Ovary (tissue), 9 donors: ENCODE data around the gene RABGAP1L. TPM values are rescaled to one million over a fixed set of nuclear protein-coding genes. Genes with fewer than 3 reads are reported as not detected.

Source experiments
- DNase-seq, 5 donors: peaks; one replicate each; pipeline ENCODE4 v3.0.0-alpha.2; 2019 to 2020
- H3K27ac ChIP-seq, 2 donors: fragments of 200-600 bp; one replicate each; pipeline versions ENCODE4 v1.5.1 to v1.8.0; 2019 to 2022
- H3K27me3 ChIP-seq: fragments of 200-600 bp; one replicate; pipeline ENCODE4 v1.8.0; 2022
- H3K36me3 ChIP-seq: fragments of 200-600 bp; sonication (generic); one replicate; pipeline ENCODE4 v1.5.1; 2019
- H3K4me1 ChIP-seq: one replicate; pipeline ENCODE4 v1.8.1; 2013; ENCODE audit warnings: mild to moderate bottlenecking, moderate library complexity; ENCODE audit not compliant: insufficient read depth
- H3K4me3 ChIP-seq: fragments of 200-600 bp; sonication (generic); one replicate; pipeline ENCODE4 v1.5.1; 2017
- H3K9me3 ChIP-seq, 2 donors: fragments of 200-600 bp in 1 of 2; sonication (generic) in 1 of 2; one replicate each; pipeline versions ENCODE4 v1.5.1 to v1.8.1; 2013 to 2019; ENCODE audit warnings: mild to moderate bottlenecking in 1 of 2, moderate library complexity in 1 of 2
- CTCF ChIP-seq, 3 donors: fragments of 450-650 bp in 2 of 3; fragments of 200-600 bp in 1 of 3; IDR thresholded peaks; one replicate each; pipeline versions ENCODE4 v1.5.1 to v1.8.0; 2016 to 2022; ENCODE audit warnings: antibody characterized with exemption in 3 of 3, mild to moderate bottlenecking in 1 of 3
- EP300 ChIP-seq: sonication (generic); formaldehyde crosslinking; IDR thresholded peaks from one replicate; pipeline ENCODE4 v1.6.1; 2017; ENCODE audit warnings: antibody characterized with exemption
- POLR2A ChIP-seq: fragments of 450-650 bp; IDR thresholded peaks from one replicate; pipeline ENCODE4 v1.6.1; 2017; ENCODE audit warnings: antibody characterized with exemption, mild to moderate bottlenecking, moderate library complexity
- WGBS, 3 donors: extraction: QIAGEN DNeasy Blood & Tissue Kit in 1 of 3; methylation state at CpG; one replicate each; pipeline versions ENCODE4 v1.1.5 to v1.1.7; 2013 to 2017; 5-methylcytosine and 5-hydroxymethylcytosine counted together
- intact Hi-C, 4 donors: fragments of 100-400 bp; cut with DNase I; formaldehyde crosslinking; loops; one replicate each; pipeline versions ENCODE4 v1.11.0 to v1.15.1; 2022 to 2023
- polyA plus RNA-seq, 2 donors: library from polyadenylated mRNA; stranded (reverse); fragments of 200-250 nt in 1 of 2; fragments of 350-450 nt in 1 of 2; fragmentation: Illumina TruSeq in 1 of 2; extraction: RNeasy Lipid Tissue Mini Kit (QIAGEN cat#74804) in 1 of 2; gene quantifications; one replicate each; pipeline ENCODE4 v1.2.3, GENCODE V29; 2013 to 2014
- total RNA-seq, 7 donors: library from RNA; depleted of rRNA in 2 of 7; stranded (reverse); fragments of >200 nt in 2 of 7; fragmentation: NEBNext Ultra II Directional in 3 of 7; extraction: Animal tissue kit (Norgen Biotek cat#: 25700) in 3 of 7; gene quantifications; one replicate each; pipeline versions ENCODE4 v1.1.0 to v1.2.4, GENCODE V29; 2016 to 2023
- donor health status: DM: no; HTN: no; CAD: no; lungs with moderate emphysema.
- donor health status: DM: no; HTN: no; CAD: no.
- donor health status: Bipolar disorder and iron deficiency.
- donor health status: DM: yes; HTN: yes; CAD: no.
- donor health status: DM: no; HTN: no; CAD: no.
- donor health status: DM: yes; HTN: yes; CAD: no.

Gene RABGAP1L
- total and polyA plus RNA-seq, 9 donors, result 17.1 to 56.5 (median 43.6) TPM

DNA sequence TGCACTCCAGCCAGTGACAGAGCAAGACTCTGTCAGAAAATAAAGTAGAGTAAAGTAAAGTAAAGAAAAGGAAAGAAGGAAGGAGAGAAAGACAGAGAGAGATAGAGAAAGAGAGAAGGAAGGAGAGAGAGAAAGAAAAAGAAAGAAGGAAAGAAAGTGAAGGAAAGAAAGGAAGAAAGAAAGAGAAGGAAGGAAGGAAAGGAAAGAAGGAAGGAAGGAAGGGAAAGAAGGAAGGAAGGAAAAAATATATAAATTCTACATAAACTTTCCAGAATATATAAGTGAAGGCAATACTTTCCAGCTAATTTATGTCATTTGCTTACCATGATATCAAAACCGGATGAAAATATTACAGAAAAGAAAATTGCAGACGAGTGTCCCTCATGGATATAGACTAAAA lies 216.7 kb downstream of the RABGAP1L start:
- WGBS, 3 donors, result 90 to 96% (median 92%) methylated on average over 2 of the region's 2 CpGs
- intact Hi-C loops, result no loop called here

GRCh38 chr1:174391716-174392115 lies 232.4 kb downstream of the RABGAP1L start:
- H3K27me3 ChIP-seq, result no peaks in the 10 kb centered on the region
- no peak for DNase-seq
- no peaks in the 10 kb centered on the region for H3K4me1 ChIP-seq
- TF ChIP-seq CTCF (IDR thresholded peaks at IDR 0.05), result no peak
- TF ChIP-seq EP300, result no peak
- TF ChIP-seq POLR2A, result no peak
- no peak overlapping the region for H3K27ac ChIP-seq
- H3K9me3 ChIP-seq, result no peaks in the 10 kb centered on the region
- H3K4me3 ChIP-seq, result no peak overlapping the region
- intact Hi-C loops, result no loop called here
- no peaks in the 10 kb centered on the region for H3K36me3 ChIP-seq

More for the DNA sequence above, 216.7 kb downstream of the RABGAP1L start:
- TF ChIP-seq POLR2A (no peak), CTCF (IDR thresholded peaks at IDR 0.05) (no peak), EP300 (no peak)
- no peak for DNase-seq
- H3K36me3 ChIP-seq, result no peaks in the 10 kb centered on the region
- H3K4me3 ChIP-seq, result no peak overlapping the region
- H3K27me3 ChIP-seq, result no peaks in the 10 kb centered on the region
- no peaks in the 10 kb centered on the region for H3K4me1 ChIP-seq
- no peaks in the 10 kb centered on the region for H3K9me3 ChIP-seq
- no peak overlapping the region for H3K27ac ChIP-seq

GRCh38 chr1:174393885-174394284 lies 234.6 kb downstream of the RABGAP1L start:
- no peak for DNase-seq
- H3K4me3 ChIP-seq, result no peak overlapping the region
- WGBS, 3 donors, result 93 to 96% (median 95%) methylated on average over 4 of the region's 4 CpGs

DNA sequence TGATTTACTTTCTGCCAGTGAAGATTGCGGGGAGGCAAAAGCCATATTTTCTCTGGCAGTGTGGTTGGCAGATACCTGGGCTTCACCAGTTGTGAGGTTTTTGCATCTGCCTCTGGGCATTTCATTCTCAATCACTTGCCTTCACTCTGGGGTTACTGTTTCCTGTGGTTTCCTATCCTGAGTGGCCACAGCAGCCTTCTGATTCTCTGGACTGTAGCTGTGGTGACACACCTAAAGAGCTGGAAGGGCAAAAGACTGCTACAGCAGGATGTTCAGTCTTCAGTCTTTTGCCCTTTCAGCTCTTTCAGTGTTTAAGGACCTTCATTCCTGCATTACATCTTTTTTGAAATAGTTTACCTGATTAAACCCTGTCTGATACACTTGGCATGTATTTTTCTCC lies 237.9 kb downstream of the RABGAP1L start:
- Histone ChIP-seq H3K4me1 (no peaks in the 10 kb centered on the region), H3K9me3 (no peaks in the 10 kb centered on the region), H3K27ac (no peak overlapping the region), H3K27me3 (no peaks in the 10 kb centered on the region), H3K36me3 (no peaks in the 10 kb centered on the region), H3K4me3 (no peak overlapping the region)
- DNase-seq, result no peak
- 90 to 95% (median 95%) methylated on average over 1 of the region's 1 CpG for WGBS, 3 donors
- TF ChIP-seq POLR2A (no peak), EP300 (no peak), CTCF (IDR thresholded peaks at IDR 0.05) (no peak)
- intact Hi-C loops, result no loop called here

More at GRCh38 chr1:174393885-174394284, 234.6 kb downstream of the RABGAP1L start:
- no peaks in the 10 kb centered on the region for H3K9me3 ChIP-seq
- H3K36me3 ChIP-seq, result no peaks in the 10 kb centered on the region
- intact Hi-C loops, result no loop called here
- no peak overlapping the region for H3K27ac ChIP-seq
- TF ChIP-seq CTCF (IDR thresholded peaks at IDR 0.05), result no peak
- TF ChIP-seq POLR2A, result no peak
- TF ChIP-seq EP300, result no peak
- no peaks in the 10 kb centered on the region for H3K27me3 ChIP-seq
- no peaks in the 10 kb centered on the region for H3K4me1 ChIP-seq

GRCh38 chr1:174398246-174398645 lies 238.9 kb downstream of the RABGAP1L start:
- no peaks in the 10 kb centered on the region for H3K27me3 ChIP-seq
- intact Hi-C loops, result no loop called here
- H3K4me1 ChIP-seq, result no peaks in the 10 kb centered on the region
- no peak overlapping the region for H3K27ac ChIP-seq
- TF ChIP-seq EP300, result no peak
- no peak for TF ChIP-seq POLR2A
- no peak for TF ChIP-seq CTCF (IDR thresholded peaks at IDR 0.05)
- H3K4me3 ChIP-seq, result no peak overlapping the region
- no peak for DNase-seq
- WGBS, 3 donors, result 94 to 96% (median 94%) methylated on average over 4 of the region's 4 CpGs
- H3K9me3 ChIP-seq, result no peaks in the 10 kb centered on the region
- no peaks in the 10 kb centered on the region for H3K36me3 ChIP-seq
